OCI-M1 (cell line): ENCODE results near the gene FAM228A.
"Not testable (repeated sequence)": the region's sequence is repeated elsewhere in the genome, so short reads cannot be mapped to it uniquely, and the experiment has no call there.

Experiments used
- DNase-seq: peaks from one replicate; lab custom pipeline; 2025; lab: John Stamatoyannopoulos, UW

FAM228A gene

DNA sequence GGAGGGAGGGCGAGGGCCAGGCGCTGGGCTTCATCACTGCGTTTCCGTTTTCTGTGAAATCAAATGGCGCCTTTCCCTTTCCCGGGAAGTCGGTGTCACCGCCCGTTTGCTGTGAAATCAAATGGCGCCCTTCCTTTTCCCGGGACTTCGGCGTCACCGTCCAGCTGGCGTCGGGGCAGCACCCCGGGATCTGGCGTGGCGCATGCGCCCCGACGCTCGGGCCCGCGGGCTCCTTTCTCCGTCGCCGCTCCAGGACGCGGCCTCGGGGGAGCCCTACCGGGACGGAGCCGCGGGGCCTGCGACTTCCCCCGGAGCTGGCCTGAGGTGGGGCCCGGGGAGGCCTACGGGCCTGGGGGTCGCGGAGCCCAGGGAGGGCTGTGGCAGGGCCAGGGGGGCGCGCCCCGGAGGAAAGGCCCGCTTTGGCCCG lies at the start of gene FAM228A:
Gene FAM228A (plus strand): TSS at position 203 of the 427 bp plus-strand sequence. CDS start 428 bp downstream, outside the sequence.
- DNase-seq: no peak

DNA sequence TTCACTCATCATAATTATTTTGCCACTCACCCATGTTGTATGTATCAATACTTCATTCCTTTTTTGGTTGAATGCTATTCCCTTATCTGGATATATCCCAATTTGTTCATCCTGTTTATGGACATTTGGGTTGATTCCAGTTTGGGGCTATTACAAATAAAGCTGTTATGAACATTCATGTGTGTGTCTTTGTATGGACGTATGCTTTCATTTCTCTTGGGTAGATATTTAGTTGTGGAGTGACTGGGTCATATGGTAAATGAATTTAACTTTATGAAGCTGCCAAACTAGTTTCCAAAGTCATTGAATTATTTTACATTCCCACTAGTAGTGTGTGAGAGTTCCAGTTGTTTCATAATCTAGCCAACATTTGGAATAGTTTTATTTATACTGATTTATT lies 48.9 kb upstream of the FAM228A start:
- no peak for DNase-seq

DNA sequence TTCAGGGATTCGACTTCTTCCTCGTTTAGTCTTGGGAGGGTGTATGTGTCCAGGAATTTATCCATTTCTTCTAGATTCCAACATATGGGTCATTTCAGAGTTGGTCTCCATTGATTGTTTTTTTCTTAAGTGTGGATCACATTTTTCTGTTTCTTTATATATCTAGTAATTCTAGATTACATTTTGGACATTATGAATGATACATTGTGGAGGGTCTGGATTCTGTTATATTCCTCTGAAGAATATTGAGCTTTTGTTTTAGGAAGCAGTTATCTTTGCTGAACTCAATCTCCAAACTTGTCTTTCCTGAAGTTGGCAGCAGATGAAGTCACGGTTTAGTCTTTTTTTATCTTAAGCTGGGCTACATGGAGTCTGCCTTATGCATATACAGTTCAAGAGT lies 42.3 kb upstream of the FAM228A start:
- no peak for DNase-seq

DNA sequence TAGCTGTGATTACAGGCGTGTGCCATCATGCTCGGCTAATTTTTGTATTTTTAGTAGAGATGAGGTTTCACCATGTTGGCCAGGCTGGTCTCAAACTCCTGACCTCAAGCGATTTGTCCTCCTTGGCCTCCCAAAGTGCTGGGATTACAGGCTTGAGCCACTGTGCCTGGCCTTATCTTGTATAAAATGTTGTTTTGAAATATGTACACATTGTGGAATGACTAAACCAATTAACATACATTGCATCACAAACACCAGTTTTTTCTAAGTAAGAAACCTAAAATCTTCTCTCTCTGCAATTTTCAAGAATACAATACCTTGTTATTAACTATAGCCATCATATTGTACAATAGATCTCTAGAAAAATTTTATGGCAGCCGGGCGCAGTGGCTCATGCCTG lies 34.5 kb upstream of the FAM228A start:
- not testable (repeated sequence) for DNase-seq

DNA sequence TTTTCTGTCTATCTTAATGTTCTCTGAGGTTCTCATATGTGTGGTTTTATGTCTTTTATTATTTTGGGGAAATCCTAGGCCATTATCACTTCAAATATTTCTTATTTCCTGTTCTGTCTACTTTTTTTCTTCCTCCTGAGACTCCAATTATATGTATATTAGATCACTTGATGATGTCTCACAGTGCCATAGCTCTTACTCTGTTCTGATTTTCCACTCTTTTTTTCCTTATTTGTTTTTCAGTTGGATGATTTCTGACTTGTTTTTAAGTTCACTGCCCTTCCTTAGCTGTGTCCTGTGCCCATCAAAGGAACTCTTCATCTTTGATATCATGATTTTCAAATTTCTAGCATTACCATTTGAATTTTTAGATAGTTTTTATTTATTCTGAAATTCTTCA lies 27.5 kb upstream of the FAM228A start:
- DNase-seq: no peak

DNA sequence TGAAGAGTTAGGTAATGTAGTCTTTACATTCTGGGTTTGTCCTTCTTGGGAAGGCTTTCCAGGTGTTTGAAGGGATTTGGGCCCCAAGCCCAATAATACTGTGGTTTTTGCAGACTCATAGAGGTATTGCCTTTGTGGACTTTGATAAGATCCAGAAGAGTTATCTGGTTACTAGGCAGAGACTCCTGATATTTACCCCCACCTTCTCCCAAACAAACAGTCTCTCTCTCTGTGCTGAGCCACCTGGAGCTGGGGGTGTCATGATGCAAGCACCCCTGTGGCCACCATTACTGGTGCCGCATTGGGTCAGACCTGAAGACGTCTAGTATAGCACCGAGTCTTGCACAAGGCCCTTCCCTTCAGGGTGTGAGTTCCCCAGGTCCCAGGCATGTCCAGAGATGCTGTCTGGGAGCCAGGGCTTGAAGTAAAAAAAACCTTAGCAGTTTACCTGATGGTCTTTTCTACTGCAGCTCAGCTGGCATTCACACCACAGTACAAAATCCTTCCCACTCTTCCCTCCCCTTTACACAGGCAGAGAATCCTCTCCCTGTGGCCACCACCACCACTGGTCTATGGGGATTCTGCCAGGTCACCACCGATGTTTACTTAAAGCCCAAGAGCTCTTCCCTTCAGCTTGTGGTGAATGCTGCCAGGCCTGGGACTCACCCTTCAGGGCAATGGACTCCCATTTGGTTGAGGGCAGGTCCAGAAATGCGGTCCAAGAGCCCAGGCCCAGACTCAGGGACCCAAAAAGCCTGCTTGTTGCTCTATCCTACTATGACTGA lies 22.2 kb upstream of the FAM228A start:
- no peak for DNase-seq

DNA sequence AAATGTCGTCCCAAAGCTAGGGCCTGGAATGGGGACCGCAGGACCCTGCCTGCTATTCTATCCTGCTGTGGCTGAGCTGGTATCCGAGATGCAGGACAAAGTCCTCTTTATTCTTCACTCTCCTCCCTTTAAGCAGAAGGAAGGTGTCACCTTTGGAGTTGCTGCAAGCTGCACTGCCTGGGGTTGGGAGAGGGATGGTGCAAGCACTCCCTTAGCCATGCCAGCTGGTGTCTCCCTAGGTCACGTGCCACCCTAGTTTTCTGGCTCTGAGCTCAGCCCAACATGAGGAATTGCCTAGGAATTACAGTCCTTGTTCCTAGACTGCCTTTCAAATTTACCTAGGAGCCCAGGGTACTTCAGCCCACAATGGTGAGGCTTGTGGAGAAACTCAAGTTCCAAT lies 21.4 kb upstream of the FAM228A start:
- DNase-seq: no peak

DNA sequence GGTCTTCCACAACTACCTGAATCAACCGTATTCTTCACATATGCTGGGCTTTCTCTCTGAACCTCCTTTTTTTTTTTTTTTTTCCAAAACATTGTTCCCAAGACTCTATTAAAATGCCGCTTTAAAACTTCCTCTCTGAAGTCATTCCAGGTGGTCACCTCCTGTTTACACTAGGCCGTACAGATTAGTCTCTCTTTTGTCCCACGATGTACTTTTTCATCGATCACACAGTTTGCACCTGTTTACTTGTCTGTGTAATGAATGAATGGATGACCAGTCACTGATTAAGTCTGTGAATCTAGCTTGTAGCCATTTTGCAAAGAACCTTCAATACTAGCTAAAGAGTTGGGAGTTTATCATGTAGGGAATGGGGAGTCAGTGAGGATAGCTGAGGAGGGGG lies 16.7 kb upstream of the FAM228A start:
- DNase-seq: no peak

DNA sequence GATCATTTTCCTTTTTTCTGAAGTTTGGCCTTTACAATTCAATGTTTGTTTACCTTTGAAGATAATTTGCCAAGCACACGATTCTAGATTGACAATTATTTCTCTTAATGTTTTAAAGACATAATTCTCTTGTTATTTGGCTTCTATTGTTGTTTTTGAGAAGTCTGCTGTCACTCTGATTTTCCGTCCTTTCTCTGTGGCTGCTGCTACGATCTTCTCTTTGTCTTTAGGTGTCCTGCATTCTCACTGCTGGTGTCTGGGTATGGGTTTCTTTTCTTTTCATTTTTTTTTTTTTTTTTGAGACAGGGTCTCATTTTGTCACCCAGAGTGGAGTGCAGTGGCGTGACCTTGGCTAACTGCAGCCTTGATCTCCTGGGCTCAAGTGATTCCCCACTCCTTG lies 15.1 kb upstream of the FAM228A start:
- no peak for DNase-seq

DNA sequence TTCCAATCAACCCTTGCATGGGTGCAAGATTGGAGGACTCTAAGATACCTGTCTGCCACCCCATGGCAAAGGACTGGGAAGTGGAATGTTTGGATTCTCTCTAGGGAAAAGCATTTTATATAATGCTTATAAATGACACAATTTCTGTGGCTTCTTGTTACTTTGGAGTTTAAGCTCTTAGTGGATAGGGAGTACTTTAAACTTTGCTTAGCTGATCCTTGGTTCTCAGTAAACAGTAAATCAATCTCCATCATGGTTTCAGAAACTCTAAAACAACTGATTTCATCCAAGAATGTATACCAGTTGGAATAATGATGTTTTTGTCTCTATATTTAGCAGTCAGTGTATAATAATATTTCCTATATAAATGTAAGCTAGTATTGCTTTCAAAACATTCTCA lies 14.1 kb upstream of the FAM228A start:
- DNase-seq: no peak

DNA sequence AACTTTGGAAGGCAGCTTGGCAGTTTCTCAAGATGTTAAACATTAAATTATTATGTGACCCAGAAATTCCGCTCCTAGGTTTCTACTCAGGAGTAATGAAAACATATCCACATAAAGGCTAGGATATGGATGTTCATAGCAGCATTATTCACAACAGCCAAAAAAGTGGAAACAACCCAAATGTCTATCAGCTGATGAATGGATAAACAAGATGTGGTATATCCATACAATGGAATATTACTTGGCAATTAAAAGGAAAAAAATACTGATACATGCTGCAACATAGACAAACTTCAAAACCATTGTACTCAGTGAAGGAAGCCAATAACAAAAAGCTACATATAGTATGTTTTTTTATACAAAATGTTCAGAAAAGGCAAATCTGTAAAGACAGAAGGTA lies 12.4 kb upstream of the FAM228A start:
- DNase-seq: no peak

DNA sequence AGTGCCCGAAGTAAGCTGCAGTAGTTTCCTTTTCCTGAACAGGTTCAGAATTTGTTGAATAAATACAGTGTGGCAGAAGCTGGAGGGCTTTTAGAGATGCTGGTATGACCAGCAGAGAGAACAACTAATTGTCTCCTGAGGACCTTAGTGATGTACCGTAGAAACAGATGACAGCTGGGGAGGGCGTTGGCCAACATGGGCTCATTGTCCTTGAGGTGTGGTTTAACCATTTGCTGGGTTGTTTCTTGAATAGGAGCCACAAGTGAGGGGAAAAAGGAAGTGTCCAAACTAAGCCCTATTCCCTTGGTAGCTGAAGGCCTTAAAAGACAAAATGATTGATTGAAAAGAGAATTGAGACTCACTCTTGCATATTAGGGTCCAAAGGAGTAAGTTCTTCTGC lies 11.7 kb upstream of the FAM228A start:
- DNase-seq: peak; percentile 12

DNA sequence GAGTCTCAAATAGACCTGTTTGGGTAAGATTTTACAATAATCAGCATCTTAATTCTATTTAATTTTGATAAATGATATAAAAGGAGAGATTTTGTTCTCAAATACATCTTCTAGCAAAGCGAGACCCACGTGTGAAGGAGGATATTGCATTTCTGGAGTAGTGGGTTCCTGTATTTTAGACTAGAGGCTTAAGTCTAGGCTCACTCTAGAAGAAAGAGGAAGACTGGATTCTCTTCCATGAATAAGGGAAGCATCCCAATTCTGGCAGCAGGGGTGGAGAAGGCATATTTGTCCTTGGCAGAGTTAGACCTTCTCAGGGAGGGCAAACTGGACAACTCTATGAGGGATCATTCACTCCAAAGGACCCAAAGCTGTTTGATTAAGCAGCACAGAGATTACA lies 11.3 kb upstream of the FAM228A start:
- no peak for DNase-seq

DNA sequence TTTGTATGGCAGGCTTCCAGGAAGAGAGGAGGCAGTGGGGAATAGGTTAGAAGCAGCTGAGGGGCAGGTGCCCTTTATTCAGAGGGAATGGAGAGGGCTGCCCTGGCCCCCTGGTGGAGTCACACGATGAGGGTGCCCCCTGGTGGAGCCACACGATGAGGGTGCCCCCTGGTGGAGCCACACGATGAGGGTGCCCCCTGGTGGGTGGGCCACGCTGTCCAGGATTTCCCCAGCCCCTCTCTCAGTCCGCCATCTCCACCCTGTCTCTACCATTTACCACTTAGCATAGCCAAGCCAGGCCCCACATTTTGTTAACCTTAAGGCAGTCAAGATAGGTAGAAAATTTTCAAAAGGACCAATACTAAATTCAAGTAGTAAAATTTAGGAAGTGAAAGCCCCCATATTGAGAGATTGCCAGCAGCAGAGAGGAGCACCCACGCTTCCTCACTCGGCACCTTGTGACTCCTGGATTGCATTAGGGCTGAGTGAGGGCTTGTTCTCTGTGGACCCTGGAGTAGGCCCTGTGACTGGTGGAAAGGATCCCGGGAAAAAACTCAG lies 10.4 kb upstream of the FAM228A start:
- DNase-seq: peak; percentile 52

DNA sequence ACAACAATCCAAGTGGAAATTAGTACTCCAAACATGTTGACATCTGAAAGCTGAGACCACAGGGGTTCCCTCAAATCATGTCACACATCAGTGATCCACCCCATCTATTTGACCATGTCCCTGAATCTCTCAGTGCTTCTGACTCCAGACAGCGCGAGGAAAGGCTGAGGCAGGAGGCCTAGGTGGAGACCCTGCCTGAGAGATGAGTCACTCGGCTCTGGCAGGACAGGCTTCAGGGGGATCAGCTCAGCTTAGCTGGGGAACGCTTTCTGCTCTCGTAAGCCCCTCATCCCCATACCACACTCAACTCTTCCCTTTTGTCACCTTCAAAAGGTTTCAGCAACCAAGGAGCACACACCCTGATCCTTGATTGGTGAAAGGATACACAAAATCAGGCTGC lies 5.8 kb upstream of the FAM228A start:
- no peak for DNase-seq

DNA sequence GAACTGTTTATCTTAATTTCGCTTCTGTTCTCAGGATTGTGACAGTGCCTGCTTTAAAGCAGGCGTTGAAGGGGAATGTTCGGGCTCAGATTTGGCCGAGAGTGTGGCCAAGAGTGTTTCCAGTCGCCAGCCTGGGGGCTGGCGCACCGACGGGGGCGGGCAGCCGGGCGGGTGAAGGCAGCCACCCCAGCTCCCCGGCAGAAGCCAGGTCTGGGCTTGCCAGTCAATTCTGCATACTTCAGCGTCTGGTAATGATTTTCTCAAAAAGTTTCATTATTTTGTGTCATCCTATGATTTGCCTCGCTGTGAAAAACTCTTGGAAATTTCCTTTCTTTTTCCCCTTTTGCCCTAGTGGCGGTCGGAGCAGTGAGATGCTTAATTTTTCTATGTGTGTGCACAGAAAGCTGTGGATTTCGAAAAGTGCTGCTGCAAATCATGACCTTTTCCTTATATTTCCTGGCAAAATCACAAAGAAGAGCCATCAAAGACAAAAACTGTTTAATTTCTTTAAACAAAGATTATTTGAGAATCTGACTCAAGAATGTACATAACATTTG lies 856 bp downstream of the FAM228A start:
- no peak for DNase-seq

DNA sequence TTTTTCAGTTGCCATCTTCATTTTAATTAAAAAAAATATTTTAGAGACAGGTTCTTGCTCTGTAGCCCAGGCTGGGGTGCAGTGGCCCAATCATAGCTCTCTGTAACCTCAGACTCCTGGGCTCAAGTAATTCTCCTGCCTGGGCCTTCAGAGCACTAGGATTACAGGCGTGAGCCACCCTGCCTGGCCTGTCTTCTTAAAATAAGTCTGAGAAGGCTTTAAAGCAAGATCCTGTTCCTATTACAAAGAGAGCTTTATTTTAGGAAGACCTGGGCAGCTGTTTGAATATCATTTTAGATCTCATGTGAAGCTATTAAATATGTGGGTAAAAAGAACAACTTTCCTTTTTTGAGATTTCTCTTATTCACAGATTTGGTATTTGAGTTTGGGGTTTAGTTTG lies 1.5 kb downstream of the FAM228A start:
- DNase-seq: no peak

DNA sequence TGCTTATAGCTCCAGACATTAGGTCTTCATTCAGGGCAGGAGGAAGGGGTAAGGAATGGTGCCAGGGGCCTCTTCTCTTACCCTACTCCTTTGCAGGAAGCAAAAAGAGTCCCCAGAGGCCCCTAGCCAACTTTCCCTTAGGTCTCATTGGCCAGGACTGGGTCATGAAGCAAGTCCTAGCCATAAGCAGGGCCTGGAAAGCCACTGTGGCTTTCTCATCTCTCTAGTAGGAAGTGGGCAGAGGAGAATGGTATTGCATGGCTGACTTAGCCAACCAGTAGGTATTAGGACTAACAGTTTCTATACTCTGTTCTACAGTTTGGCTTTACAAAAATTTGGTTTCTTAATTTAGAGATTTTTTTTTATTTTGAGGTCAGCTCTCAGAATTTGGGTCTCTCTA lies 4.8 kb downstream of the FAM228A start:
- DNase-seq: no peak

DNA sequence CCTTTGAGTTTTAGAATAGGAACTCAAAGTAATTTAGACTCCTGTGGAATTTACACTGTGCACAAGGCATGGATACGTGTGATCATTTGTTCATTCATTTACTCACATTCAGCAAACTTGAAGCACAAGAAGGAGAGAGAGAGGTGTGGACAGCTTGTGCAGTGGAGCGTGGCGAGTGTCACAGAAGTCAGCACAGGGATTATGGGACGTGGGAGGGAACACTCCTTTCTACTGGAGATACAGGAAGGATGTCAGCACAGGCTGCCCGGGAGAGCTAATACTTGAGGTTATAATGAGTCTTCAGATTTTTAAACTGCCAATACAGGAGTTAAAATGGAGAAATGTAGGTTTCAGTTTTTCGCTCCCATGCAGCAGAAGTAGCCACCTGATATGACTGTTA lies 7.0 kb downstream of the FAM228A start:
- no peak for DNase-seq

DNA sequence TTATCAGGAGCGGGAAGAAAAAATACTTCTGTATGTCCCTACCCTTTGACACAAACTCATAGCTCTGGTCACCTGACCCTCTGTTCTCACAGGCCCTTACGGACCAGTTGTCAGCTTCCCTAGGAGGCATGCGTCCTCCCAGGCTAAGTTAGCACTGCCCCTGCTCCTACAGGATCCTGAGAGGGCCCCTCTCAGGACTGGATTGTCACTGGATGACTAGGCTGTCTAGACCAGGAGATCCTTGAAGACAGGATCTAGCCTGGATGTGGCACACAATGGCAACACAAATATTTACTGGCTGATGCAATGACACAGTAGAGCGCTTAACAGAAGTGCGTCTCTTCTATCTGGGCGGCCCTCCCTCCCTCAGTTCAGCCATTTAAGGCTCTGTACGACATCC lies 7.7 kb downstream of the FAM228A start:
- DNase-seq: no peak

DNA sequence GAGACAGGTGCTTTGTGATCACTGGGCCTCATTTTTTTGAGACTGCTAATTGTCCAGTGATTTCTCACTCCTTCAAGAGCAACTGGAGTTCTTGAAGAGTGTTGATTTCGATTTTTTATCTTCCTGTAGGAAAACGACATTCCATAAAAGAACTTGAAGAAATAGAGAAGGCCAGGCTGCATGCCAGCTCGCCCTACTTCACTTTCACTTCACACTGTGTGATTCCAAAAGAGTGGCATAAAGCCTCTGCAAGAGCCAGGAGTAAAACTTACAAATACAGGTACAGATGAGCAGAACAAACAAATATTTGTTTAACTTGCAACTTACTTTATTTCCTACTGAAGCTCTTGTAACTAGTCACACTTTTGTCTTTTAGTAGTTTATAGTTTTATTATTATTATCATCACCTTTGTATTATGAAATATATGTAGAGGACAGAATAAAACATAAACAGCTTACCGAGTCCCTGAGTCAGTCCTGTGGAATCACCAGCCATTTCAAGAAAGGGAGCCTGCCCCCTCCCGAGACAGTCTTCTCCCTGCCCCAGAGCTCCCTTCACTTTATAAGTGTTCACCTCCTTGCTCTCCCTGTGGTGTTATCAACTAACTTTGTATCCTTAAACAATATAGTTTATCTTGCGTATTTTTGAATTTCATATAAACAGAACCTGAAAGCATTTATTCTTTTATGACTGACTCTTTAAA lies 8.7 kb downstream of the FAM228A start:
- DNase-seq: no peak

DNA sequence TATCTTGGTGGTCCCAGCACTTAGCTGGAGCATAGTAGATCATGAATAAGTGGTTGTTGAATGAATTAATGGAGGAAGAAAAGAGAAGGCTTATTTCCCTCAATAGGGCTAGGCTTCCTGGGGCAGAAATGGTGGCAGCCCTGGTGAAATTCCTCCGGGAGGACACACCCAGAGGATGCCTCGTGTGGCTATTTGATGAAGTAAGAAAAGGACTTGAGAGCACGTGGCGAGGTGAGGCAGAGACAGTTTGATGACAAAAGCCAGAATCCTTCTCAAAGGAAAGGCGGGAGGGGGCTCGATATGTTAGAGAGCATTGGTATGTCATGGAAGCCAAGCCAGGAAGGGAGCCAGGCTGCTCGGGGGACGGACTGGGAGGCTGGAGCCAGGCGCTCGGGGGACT lies 14.7 kb downstream of the FAM228A start:
- no peak for DNase-seq

DNA sequence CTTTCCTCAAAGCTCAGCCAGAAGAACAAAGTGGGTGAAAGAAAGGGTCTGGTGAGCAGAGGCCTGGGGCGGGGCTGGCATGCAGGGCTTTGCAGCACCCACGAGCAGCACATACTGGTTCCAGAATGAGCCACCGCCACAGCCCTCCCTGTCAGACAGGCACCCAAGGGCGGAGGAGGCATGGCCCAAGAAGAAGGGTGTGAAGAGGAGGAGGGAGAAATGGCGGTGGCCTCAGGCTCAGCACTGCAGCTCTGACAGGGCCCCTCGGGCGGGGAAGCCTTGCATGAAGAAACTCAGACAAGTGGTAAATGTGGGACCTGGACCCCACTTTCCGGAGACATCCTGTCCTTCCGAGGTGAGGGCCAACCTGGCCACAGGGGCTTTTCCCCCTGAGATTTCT lies 15.7 kb downstream of the FAM228A start:
- no peak for DNase-seq
